NCI-H2196 (cell line): ENCODE data around the gene ARL15.
A peak's percentile ranks its signal among the peaks of the same experiment; 100 is the strongest.

Experiments
- DNase-seq: peaks from one replicate; lab custom pipeline; 2025; ENCODE audit not compliant: unreplicated experiment; lab: John Stamatoyannopoulos, UW

Gene ARL15

DNA sequence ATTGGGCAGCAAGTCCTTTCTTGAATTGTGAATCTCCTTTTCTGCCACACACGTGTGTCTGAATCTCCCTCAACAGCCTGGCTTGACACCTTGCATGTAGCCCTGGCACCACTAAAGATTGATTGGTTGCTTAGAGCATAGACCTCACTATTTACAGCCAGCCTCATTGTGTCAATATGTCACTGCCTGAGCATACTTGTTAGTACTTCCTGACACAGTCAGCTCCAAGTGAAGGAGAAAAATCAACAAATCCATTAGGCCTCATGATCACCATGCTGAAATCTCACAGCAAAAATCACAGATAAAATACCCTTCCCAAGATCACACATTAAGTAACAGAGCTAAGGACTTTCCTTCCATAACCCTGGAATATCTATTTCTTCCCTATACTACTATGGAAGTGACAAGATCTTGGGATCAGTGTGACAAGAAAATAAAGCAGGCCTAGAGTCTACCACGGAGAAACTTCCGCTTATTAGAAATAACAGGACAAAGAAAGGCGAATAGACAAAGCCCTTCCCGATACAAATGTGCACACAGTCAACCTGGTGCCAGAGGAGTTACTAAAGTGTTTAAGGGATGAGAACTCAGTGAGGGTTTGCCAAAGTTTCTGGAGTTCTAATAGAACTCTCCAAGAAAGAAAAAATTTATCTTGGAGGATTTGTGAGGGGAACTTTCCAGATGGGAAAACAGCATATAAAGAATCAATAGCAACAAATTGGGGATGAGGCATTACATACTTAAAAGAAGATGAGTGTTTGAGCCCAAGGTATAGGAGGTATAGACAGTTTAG, 5.6 kb upstream of the ARL15 start:
- DNase-seq, result no peak

- DNase-seq, result no peak
Measured at GRCh38 chr5:54313311-54314270, 3.2 kb upstream of the ARL15 start.

DNA sequence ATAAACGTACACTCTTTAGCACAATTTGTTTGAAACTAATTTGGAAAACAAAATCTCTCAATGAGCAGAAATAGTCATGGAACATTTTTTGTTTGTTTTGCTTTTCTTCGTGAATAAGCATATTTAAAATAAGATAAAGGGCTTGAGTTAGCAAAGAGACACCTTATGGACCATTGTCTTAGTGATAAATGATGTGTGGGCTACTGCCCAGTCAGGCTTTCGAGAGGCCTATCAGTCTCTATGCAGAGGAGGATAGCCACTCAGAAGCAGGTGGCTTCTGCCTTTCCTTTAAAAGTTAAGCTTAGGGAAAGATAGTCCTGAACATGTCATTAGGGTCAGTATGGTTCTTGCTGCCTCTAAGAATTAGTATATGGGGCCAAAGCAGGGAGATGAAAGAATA, 2.1 kb upstream of the ARL15 start:
- no peak for DNase-seq

- no peak for DNase-seq
Measured at GRCh38 chr5:54311176-54311677, 854 bp upstream of the ARL15 start.

- DNase-seq, result no peak
Measured at GRCh38 chr5:54309691-54310432, 511 bp downstream of the ARL15 start.

- DNase-seq, result no peak
Measured at GRCh38 chr5:54309276-54309675, 1.1 kb downstream of the ARL15 start.

GRCh38 chr5:54307583-54307982, 2.8 kb downstream of the ARL15 start:
- no peak for DNase-seq

- no peak for DNase-seq
Measured at GRCh38 chr5:54306893-54307292, 3.5 kb downstream of the ARL15 start.

- DNase-seq, result no peak
Measured at GRCh38 chr5:54305737-54306136, 4.6 kb downstream of the ARL15 start.

- no peak for DNase-seq
Measured at GRCh38 chr5:54304040-54304439, 6.3 kb downstream of the ARL15 start.

DNA sequence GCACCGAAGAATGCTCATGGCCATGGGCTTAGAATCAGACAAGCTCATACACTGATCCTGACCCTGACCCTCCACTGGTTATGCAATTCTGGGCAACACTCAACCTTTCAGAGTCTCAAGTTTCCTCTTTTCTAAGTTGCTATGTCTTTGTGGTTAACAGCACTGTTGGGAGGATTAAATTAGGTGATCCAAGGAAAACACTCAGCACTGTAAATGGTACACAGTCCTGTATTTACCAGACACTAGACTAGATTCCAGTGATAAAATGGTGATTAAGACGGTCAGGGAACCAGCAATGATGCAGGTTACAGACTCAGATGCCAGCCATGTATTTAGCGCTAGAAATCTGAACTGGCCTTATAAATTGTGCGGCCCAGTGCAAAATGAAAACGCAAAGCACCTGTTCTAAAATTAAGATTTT, 8.1 kb downstream of the ARL15 start:
- DNase-seq, result no peak

GRCh38 chr5:54301849-54302248, 8.5 kb downstream of the ARL15 start:
- DNase-seq, result no peak

GRCh38 chr5:54301220-54301619, 9.2 kb downstream of the ARL15 start:
- no peak for DNase-seq

DNA sequence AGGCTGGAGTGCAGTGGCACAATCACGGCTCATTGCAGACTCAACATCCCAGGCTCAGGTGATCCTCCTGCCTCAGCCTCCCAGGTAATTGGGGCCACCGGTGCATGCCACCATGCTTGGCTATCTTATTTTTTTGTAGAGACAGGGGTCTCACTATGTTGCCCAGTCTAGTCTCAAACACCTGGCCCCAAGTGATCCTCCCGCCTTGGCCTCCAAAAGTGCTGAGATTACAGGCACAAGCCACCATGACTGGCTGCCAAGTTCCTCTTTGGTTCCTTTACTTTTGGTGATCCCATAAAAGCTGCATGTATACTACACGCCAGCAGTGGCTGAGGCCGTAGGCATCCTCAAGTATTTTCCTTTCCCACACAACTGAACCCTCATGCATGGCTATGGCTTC, 11.4 kb downstream of the ARL15 start:
- DNase-seq, result no peak

DNA sequence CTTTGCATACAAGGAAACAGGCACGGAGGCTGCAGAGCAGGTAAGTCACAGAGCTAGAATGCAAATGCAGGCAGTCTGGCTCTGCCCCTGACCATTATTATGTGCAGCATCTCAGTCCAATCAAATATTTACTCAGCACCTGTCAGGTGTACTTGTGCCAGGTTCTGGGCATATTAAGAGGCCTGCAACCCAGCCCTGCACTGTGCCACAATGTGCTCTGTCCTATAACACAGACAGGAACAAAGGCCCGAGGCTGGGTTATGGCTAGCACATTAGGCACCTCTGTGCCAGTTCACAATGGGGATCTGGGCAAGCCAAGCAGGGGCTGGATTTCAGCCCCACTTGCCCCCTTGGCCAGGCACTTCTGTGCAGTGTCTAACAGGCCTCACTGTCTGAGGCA, 14.0 kb downstream of the ARL15 start:
- DNase-seq, result peak; percentile 30

- no peak for DNase-seq
Measured at GRCh38 chr5:54295651-54296276, 14.6 kb downstream of the ARL15 start.

GRCh38 chr5:54294097-54294667, 16.2 kb downstream of the ARL15 start:
- DNase-seq, result no peak

GRCh38 chr5:54292866-54293265, 17.5 kb downstream of the ARL15 start:
- DNase-seq, result no peak

DNA sequence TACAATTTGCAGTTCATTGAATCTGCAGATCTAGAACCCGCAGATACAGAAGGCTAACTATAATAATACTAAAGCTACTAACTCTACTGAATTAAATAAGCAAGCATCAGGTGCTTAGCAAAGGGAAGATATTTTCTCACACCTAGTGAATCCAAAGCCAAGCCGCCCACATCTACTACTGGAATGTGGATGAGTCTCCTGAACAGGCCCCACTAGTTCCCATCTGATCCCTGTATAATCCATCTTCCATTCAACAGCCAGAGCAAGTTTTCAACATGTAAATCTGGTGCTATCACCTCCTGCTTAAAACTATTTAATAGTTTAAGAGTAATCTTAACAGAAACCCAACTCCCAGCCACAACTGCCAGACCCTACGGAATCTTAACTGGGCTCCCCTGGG, 18.9 kb downstream of the ARL15 start:
- no peak for DNase-seq

GRCh38 chr5:54289769-54290168, 20.6 kb downstream of the ARL15 start:
- no peak for DNase-seq
